GM21717 (cell line): ENCODE measurements around the gene PRKCA.

Experiments used
- ATAC-seq: cut with Tn5 transposase; IDR thresholded peaks from one replicate; pipeline ENCODE4 v1.9.1; 2021; ENCODE audit warnings: mild to moderate bottlenecking, moderate library complexity; ENCODE audit not compliant: unreplicated experiment

Gene PRKCA

GRCh38 chr17:66817750-66818149 is 515.3 kb downstream of the PRKCA start:
- no peak for ATAC-seq

GRCh38 chr17:66819466-66819865 is 517.1 kb downstream of the PRKCA start:
- no peak for ATAC-seq

DNA sequence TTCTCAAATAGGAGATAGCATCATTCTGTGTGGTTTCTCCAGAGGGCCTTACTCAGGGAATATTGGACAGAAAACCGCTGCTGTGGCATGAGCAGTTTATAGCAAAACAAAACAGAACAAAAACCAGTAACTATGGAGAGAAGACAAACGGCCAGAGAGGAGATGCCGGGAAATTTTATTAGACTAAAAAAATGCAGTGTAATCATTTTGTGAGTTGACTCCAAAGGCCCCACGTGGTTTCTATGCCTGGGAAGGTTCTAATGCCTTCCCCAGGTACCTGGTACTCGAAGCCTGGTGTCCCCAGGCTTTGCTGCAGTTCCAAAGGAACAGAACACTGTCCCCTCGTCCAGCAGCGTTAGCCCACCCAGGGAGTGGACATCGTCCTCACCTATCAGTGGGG is 519.6 kb downstream of the PRKCA start:
- ATAC-seq = no peak

DNA sequence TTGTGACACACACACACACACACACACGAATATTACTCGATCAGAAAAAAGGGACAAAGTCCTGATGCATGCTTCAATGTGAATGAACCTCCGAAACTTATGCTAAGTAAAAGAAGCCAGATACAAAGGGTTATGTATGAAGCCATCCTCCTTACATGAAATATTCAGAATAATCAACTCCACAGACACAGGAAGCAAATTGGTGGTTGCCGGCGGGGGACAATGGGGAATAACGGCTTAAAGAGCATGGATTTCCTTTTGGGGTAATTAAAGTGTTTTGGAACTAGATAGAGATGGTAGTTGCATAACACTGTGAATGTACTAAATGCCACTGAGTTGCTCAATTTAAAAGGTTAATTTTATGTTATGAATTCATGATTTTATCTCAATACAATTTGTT is 524.4 kb downstream of the PRKCA start:
- no peak for ATAC-seq

- ATAC-seq = no peak
Observed at GRCh38 chr17:66829386-66829864, 527.0 kb downstream of the PRKCA start.

DNA sequence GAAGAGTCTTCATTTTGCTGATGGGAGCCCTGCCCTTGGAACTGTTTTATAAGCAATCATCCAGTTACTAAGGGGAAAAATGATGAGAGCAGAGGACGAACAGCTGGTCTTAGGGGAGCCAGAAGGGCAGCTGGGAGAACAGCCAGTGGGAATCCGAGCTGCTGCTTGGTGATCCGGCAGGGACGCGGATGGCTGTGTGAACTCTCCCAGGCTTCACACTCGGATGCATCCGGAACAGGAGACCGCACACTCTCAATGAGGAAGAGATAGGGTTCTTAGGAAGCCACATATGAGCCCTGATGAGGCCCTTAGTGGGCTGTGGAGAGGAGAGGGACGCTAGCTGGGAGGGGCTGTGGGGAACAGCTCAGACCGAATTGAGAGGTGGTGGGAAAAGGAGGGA is 527.5 kb downstream of the PRKCA start:
- ATAC-seq = no peak

- no peak for ATAC-seq
Observed at GRCh38 chr17:66830451-66830850, 528.0 kb downstream of the PRKCA start.

DNA sequence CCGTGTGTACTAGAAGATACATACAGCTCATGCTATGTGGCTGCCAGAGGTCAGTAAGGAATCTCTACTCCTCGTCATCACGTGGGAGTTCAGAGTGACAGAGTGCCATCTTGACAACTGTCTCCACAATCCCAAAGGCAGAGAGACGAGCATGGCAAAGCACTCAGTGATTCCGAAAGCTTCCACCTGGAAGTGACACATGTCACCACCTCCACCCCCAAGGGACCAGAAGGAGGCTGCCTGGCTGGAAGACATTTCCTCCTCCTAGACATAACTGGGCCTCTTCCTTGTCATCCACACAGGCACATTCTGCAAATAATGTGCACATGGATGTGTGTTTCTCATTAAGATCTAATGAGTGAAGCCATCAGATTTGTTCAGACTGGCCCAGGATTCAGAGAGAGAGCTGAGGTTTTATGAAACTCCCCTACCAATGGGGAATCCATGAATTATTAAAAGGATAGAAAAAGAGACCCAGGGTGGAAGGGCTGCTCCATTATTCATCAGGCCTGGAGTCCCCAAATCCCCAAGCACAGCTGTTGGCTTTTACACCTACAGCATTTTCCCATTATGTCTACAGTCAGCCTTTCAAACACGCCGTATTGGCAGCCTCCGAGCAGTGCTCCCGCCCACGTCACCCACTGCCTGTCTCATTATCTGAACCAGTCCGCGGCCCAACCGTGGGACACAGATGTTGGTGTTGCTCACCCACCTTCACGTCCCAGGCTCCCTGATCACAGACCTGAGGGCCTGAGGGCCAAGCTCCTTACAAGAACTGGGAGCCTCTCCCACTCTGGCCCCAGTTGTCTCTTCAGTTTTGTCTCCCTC is 529.2 kb downstream of the PRKCA start:
- ATAC-seq = no peak

- ATAC-seq = no peak
Observed at GRCh38 chr17:66833201-66833600, 530.8 kb downstream of the PRKCA start.

DNA sequence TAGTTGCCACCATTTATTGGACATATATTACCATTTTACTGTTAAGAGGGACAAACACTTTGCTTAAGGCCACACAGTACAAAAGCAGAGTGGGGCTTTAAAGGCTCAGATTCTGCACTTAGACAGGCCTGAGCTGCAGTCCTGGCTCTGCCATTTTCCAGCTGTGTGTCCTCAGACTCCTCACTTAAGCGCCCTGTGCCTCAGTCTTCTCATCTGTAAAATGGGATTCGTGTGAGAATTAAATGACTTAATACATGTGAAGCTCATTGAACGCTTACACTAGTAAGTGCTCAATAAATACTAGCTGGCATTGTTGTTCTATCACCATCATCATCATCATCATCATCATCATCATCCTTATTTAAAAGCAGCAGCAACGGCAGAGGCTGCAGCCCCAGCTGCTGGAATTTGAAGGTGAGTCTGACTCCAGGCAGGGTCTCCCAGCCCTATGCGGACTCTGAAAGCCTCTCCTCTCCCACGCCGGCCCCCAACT is 532.1 kb downstream of the PRKCA start:
- no peak for ATAC-seq

GRCh38 chr17:66834919-66835454 is 532.6 kb downstream of the PRKCA start, which contains the start of gene CACNG5:
TSS of gene CACNG5 (plus strand) at chr17:66835117. CDS start at chr17:66877333, 42,216 bp downstream.
- no peak for ATAC-seq

DNA sequence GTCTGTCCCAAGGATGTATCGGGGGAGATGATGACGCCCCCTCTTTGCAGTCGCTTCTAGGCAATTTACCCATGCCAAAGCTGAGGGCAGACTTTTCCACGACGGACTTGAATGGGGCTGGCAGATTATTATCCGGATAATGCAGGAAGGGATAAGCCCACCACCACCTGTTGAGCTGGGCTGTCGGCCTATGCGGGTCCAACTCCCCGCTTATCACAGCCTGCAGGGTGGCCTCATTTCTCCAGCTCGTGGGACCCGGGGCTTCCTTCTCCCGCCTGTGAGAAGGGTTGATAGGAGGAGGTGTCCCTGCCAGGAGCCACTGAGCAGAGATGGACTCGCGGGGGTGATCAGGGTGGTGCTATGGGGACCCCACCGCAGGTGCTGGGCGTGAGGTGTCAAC is 533.1 kb downstream of the PRKCA start:
- no peak for ATAC-seq

- no peak for ATAC-seq
Observed at GRCh38 chr17:66836063-66837005, 533.9 kb downstream of the PRKCA start.

- ATAC-seq = no peak
Observed at GRCh38 chr17:66837226-66837625, 534.8 kb downstream of the PRKCA start.

DNA sequence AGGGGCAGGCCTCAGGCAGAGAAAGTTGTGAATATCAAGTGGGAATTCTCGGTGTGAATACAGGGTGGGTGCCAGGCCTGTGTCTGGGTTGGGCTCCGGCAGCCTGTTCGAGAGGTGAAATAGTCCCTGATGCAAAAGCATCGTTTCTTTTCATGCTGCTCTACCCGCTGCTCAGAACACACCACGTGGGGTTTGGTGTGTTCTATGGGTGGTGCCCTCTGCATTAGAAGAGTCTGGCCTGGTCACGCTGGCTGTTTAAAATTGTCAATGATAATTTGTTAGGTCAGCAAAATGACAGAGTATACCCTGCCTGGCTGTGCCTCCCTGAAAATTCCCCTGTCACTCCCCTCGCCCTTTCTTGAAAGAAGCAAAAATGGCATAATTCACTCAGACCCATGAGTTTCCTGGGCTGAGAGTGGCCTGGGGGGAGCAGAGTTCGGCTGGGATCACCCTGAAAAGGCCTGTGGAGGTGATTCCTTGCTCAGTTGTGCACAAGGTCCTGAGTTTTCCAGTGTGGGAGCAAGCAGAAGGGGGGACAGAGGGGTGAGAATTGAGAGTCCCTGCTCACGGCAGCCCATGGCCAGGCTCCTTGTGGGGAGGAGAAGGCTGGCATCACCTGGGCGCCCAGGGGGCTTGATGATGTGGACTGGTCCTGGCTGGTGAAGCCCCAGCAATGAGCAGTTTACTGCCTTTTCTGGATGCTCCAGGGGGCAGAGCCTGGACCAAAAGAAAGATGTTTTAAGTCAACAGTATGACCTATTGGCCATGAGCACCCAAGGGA is 535.7 kb downstream of the PRKCA start:
- ATAC-seq = no peak

DNA sequence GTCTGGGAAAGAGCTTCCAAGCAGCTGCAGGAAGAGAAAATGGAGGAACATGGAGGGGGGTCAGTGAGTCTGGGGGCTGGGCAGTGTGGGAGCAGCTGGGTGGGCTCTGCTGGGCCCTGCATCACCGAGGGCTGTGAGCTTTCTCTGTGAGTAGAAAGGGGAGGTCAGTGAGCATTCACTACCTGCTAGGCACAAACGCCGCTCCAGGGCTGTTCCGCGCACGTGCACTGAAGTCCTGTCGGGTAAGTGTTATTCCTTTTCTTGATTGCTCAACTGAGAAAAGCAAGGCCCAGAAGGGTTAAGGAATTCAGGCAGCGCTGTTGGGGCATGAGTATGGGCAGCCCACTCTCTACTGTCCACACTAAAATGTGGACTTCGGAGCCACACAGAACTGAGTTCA is 537.2 kb downstream of the PRKCA start:
- ATAC-seq = no peak

- no peak for ATAC-seq
Observed at GRCh38 chr17:66840061-66840460, 537.6 kb downstream of the PRKCA start.

DNA sequence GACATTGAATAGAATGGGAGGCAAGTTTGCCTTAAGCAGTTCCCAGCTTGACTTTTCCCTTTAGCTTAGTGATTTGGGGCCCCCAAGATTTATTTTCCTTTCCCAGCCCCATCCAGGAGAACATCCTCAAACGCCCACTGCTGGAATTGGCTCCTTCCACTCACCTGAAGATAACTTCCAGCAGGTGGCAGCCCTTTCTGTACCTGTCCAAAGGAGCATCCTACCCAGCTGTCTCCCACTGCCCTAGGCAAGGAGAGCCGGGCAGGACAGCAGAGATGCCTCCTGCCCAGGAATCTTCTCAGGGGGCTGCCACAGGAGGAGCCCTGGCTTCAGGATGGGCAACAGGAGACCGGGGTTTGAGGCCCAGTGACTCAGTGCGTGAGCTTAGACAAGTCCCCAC is 538.9 kb downstream of the PRKCA start:
- ATAC-seq = no peak

- ATAC-seq = no peak
Observed at GRCh38 chr17:66841744-66842143, 539.3 kb downstream of the PRKCA start.

- ATAC-seq = no peak
Observed at GRCh38 chr17:66842505-66842904, 540.1 kb downstream of the PRKCA start.
